Measurements from ENCODE around the gene DGCR6L.
"Not testable (repeated sequence)": the region's sequence is repeated elsewhere in the genome, so short reads cannot be mapped to it uniquely, and the experiment has no call there.

GRCh38 chr22:20358503-20359239 is 38.8 kb upstream of the DGCR6L start:
- TF ChIP-seq CTCF, POLR2A (IDR thresholded peaks at IDR 0.05): not testable (repeated sequence)

All from lower leg skin (tissue), 3 donors.